CD8-positive, alpha-beta memory T cell (primary cell): ENCODE results near the gene LMNB1. TPM values are rescaled to one million over a fixed set of nuclear protein-coding genes. Genes with fewer than 3 reads are reported as not detected.

ENCODE experiments used
- CTCF ChIA-PET: fragments of 350-600 bp; sonication (Branson Sonifier 250); formaldehyde crosslinking; loops from one replicate; lab custom pipeline; 2021; ENCODE audit warnings: antibody characterized with exemption; lab: Charles Lee
- POLR2A ChIA-PET: fragments of 350-600 bp; sonication (Branson Sonifier 250); formaldehyde crosslinking; loops from one replicate; lab custom pipeline; 2021; ENCODE audit warnings: antibody characterized with exemption; lab: Charles Lee
- DNase-seq, 5 donors: peaks; one replicate each; pipeline versions ENCODE4 v3.0.0 to v3.0.0-alpha.2; 2020 to 2022; ENCODE audit warnings: mixed read lengths in 1 of 5
- H3K27ac ChIP-seq: one replicate; pipeline ENCODE4 v1.7.0; 2013; ENCODE audit warnings: low read depth, mild to moderate bottlenecking, low read length, moderate library complexity
- H3K27me3 ChIP-seq: 2 replicates; pipeline ENCODE4 v1.7.0; 2013; ENCODE audit warnings: low read length, mild to moderate bottlenecking; ENCODE audit not compliant: insufficient read depth, poor library complexity, severe bottlenecking
- H3K36me3 ChIP-seq: 2 replicates; pipeline ENCODE4 v1.7.0; 2013; ENCODE audit warnings: mild to moderate bottlenecking, low read length, moderate library complexity; ENCODE audit not compliant: insufficient read depth
- H3K4me1 ChIP-seq: 2 replicates; pipeline ENCODE4 v1.7.0; 2013; ENCODE audit warnings: mild to moderate bottlenecking, low read length, moderate library complexity; ENCODE audit not compliant: insufficient read depth
- H3K4me3 ChIP-seq: 2 replicates; pipeline ENCODE4 v1.7.0; 2013; ENCODE audit warnings: mild to moderate bottlenecking, low read length
- H3K9me3 ChIP-seq: 2 replicates; pipeline ENCODE4 v1.7.0; 2013; ENCODE audit warnings: mild to moderate bottlenecking, low read length
- H3K27ac Mint-ChIP-seq, 8 donors: one replicate each; pipeline ENCODE4 v1.8.0; 2020 to 2021; ENCODE audit warnings: mixed read lengths in 8 of 8, mild to moderate bottlenecking in 6 of 8, inconsistent platforms in 3 of 8, moderate library complexity in 3 of 8
- H3K27me3 Mint-ChIP-seq, 2 donors: one replicate each; pipeline ENCODE4 v1.8.0; 2020 to 2021; ENCODE audit warnings: mixed read lengths in 2 of 2, mild to moderate bottlenecking in 1 of 2, moderate library complexity in 1 of 2
- H3K36me3 Mint-ChIP-seq, 3 donors: one replicate each; pipeline ENCODE4 v1.8.0; 2020 to 2021; ENCODE audit warnings: mixed read lengths in 3 of 3, inconsistent platforms in 1 of 3, mild to moderate bottlenecking in 1 of 3
- H3K4me1 Mint-ChIP-seq, 3 donors: one replicate each; pipeline ENCODE4 v1.8.0; 2020 to 2021; ENCODE audit warnings: mixed read lengths in 3 of 3, inconsistent platforms in 1 of 3, mild to moderate bottlenecking in 1 of 3
- H3K4me3 Mint-ChIP-seq, 7 donors: one replicate each; pipeline ENCODE4 v1.8.0; 2020 to 2021; ENCODE audit warnings: mixed read lengths in 7 of 7, mild to moderate bottlenecking in 6 of 7, moderate library complexity in 4 of 7, inconsistent platforms in 2 of 7
- H3K9me3 Mint-ChIP-seq, 5 donors: one replicate each; pipeline ENCODE4 v1.8.0; 2020 to 2022; ENCODE audit warnings: mixed read lengths in 5 of 5, mild to moderate bottlenecking in 3 of 5, moderate library complexity in 2 of 5, inconsistent platforms in 1 of 5
- polyA plus RNA-seq: library from polyadenylated mRNA; unstranded; fragments of 300-500 nt; fragmentation: Illumina TruSeq; gene quantifications from one replicate; pipeline ENCODE4 v1.2.3, GENCODE V29; 2021
- total RNA-seq, 2 experiments: library from RNA; stranded (reverse); gene quantifications; one replicate each; pipeline ENCODE4 v1.2.3, GENCODE V29; 2021

Gene LMNB1
- total and polyA plus RNA-seq, 3 experiments from 2014 or later = 7.5 to 178 (median 172) TPM

GRCh38 chr5:126746290-126746689, 30.6 kb upstream of the LMNB1 start:
- Mint-ChIP-seq H3K27ac (no peak overlapping the region), H3K36me3 (no peaks in the 10 kb centered on the region), H3K27me3 (peaks cover 0 to 3% of the 10 kb centered on the region in 2 donors), H3K4me3 (no peak overlapping the region), H3K9me3 (no peaks in the 10 kb centered on the region), H3K4me1 (peaks cover 13 to 23% (median 20%) of the 10 kb centered on the region in 3 donors)
- peaks cover 15% of the 10 kb centered on the region for H3K4me1 ChIP-seq
- no peaks in the 10 kb centered on the region for H3K36me3 ChIP-seq
- ChIA-PET POLR2A (no interaction called here), CTCF (interaction anchor here (2.1 kb wide), 1 partner anchor 31 kb away, joined by 8 read pairs; the partner anchor contains the start of gene LMNB1)
- no peak overlapping the region for H3K27ac ChIP-seq
- no peaks in the 10 kb centered on the region for H3K9me3 ChIP-seq
- no peak for DNase-seq
- no peaks in the 10 kb centered on the region for H3K27me3 ChIP-seq
- H3K4me3 ChIP-seq = no peak overlapping the region

GRCh38 chr5:126752081-126752785, 24.7 kb upstream of the LMNB1 start:
- no peaks in the 10 kb centered on the region for H3K9me3 ChIP-seq
- H3K4me1 Mint-ChIP-seq = peaks cover 13 to 23% (median 20%) of the 10 kb centered on the region in 3 donors
- H3K27me3 ChIP-seq = no peaks in the 10 kb centered on the region
- DNase-seq = no peak
- H3K27ac ChIP-seq = no peak overlapping the region
- no peaks in the 10 kb centered on the region for H3K27me3 Mint-ChIP-seq
- no peaks in the 10 kb centered on the region for H3K36me3 Mint-ChIP-seq
- ChIA-PET POLR2A (no interaction called here), CTCF (interaction anchor here (0.6 to 1.0 kb wide), 2 partner anchors 15 to 23 kb away, joined by 3 to 4 read pairs; no protein-coding TSS in a partner anchor)
- no peak overlapping the region for H3K4me3 ChIP-seq
- no peak overlapping the region for H3K4me3 Mint-ChIP-seq
- H3K36me3 ChIP-seq = no peaks in the 10 kb centered on the region
- no peaks in the 10 kb centered on the region for H3K9me3 Mint-ChIP-seq
- H3K4me1 ChIP-seq = peaks cover 15% of the 10 kb centered on the region
- peak overlapping the region in 1 of 8 donors; percentile 29 for H3K27ac Mint-ChIP-seq

GRCh38 chr5:126753227-126753626, 23.7 kb upstream of the LMNB1 start:
- H3K27me3 Mint-ChIP-seq = no peaks in the 10 kb centered on the region
- POLR2A ChIA-PET = no interaction called here
- Histone ChIP-seq H3K4me3 (no peak overlapping the region), H3K27me3 (no peaks in the 10 kb centered on the region), H3K36me3 (no peaks in the 10 kb centered on the region), H3K9me3 (no peaks in the 10 kb centered on the region), H3K4me1 (peaks cover 12% of the 10 kb centered on the region), H3K27ac (no peak overlapping the region)
- no peaks in the 10 kb centered on the region for H3K36me3 Mint-ChIP-seq
- no peak for DNase-seq
- H3K4me3 Mint-ChIP-seq = no peak overlapping the region
- no peaks in the 10 kb centered on the region for H3K9me3 Mint-ChIP-seq
- no peak overlapping the region for H3K27ac Mint-ChIP-seq
- peaks cover 9 to 23% (median 19%) of the 10 kb centered on the region in 3 donors for H3K4me1 Mint-ChIP-seq
- CTCF ChIA-PET = interaction anchor here (1.0 to 1.4 kb wide), 3 partner anchors 22 to 27 kb away, joined by 3 to 6 read pairs (median 4); no protein-coding TSS in a partner anchor

GRCh38 chr5:126754609-126755008, 22.3 kb upstream of the LMNB1 start:
- Histone ChIP-seq H3K36me3 (no peaks in the 10 kb centered on the region), H3K27ac (no peak overlapping the region), H3K9me3 (no peaks in the 10 kb centered on the region), H3K4me1 (peaks cover 9% of the 10 kb centered on the region), H3K27me3 (no peaks in the 10 kb centered on the region), H3K4me3 (no peak overlapping the region)
- H3K36me3 Mint-ChIP-seq = no peaks in the 10 kb centered on the region
- no peak overlapping the region for H3K27ac Mint-ChIP-seq
- no peaks in the 10 kb centered on the region for H3K9me3 Mint-ChIP-seq
- H3K4me1 Mint-ChIP-seq = peaks cover 10 to 26% (median 23%) of the 10 kb centered on the region in 3 donors
- POLR2A ChIA-PET = no interaction called here
- CTCF ChIA-PET = interaction anchor here (0.8 kb wide), 1 partner anchor 11 kb away, joined by 3 read pairs; no protein-coding TSS in a partner anchor
- no peaks in the 10 kb centered on the region for H3K27me3 Mint-ChIP-seq
- H3K4me3 Mint-ChIP-seq = no peak overlapping the region
- DNase-seq = no peak

GRCh38 chr5:126755593-126755992, 21.3 kb upstream of the LMNB1 start:
- no peaks in the 10 kb centered on the region for H3K9me3 Mint-ChIP-seq
- ChIA-PET CTCF (no interaction called here), POLR2A (no interaction called here)

GRCh38 chr5:126757713-126758357, 19.1 kb upstream of the LMNB1 start:
- H3K36me3 Mint-ChIP-seq = no peaks in the 10 kb centered on the region
- Histone ChIP-seq H3K27ac (no peak overlapping the region), H3K4me1 (peaks cover 9% of the 10 kb centered on the region), H3K4me3 (no peak overlapping the region), H3K9me3 (no peaks in the 10 kb centered on the region), H3K36me3 (no peaks in the 10 kb centered on the region), H3K27me3 (no peaks in the 10 kb centered on the region)
- H3K27ac Mint-ChIP-seq = peak overlapping the region in 7 of 8 donors; percentile 1 to 83 (median 61)
- peaks cover 14 to 36% (median 31%) of the 10 kb centered on the region in 3 donors for H3K4me1 Mint-ChIP-seq
- H3K27me3 Mint-ChIP-seq = no peaks in the 10 kb centered on the region
- no peak for DNase-seq
- peak overlapping the region in 6 of 7 donors; percentile 48 to 87 (median 70) for H3K4me3 Mint-ChIP-seq
- POLR2A ChIA-PET = interaction anchor here (0.6 to 1.8 kb wide), 2 partner anchors 20 to 45 kb away, joined by 3 to 13 read pairs; partner anchors contain the start of gene LMNB1
- no peaks in the 10 kb centered on the region for H3K9me3 Mint-ChIP-seq
- CTCF ChIA-PET = interaction anchor here (1.0 to 2.0 kb wide), 2 partner anchors 19 to 60 kb away, joined by 3 to 9 read pairs; partner anchors contain the start of gene LMNB1

More at GRCh38 chr5:126755593-126755992, 21.3 kb upstream of the LMNB1 start:
- Histone ChIP-seq H3K9me3 (no peaks in the 10 kb centered on the region), H3K36me3 (no peaks in the 10 kb centered on the region), H3K4me1 (peaks cover 9% of the 10 kb centered on the region), H3K27ac (no peak overlapping the region), H3K4me3 (no peak overlapping the region), H3K27me3 (no peaks in the 10 kb centered on the region)
- Mint-ChIP-seq H3K4me3 (no peak overlapping the region), H3K27ac (no peak overlapping the region), H3K27me3 (no peaks in the 10 kb centered on the region), H3K36me3 (no peaks in the 10 kb centered on the region), H3K4me1 (peaks cover 10 to 25% (median 24%) of the 10 kb centered on the region in 3 donors)
- no peak for DNase-seq

GRCh38 chr5:126763371-126763770, 13.6 kb upstream of the LMNB1 start:
- Mint-ChIP-seq H3K4me3 (peak overlapping the region in 5 of 7 donors; percentile 25 to 72 (median 51)), H3K27ac (peak overlapping the region in 1 of 8 donors; percentile 43), H3K4me1 (peaks cover 9 to 27% (median 21%) of the 10 kb centered on the region in 3 donors), H3K27me3 (peaks cover 0 to 1% of the 10 kb centered on the region in 2 donors), H3K9me3 (no peaks in the 10 kb centered on the region), H3K36me3 (no peaks in the 10 kb centered on the region)
- no peaks in the 10 kb centered on the region for H3K36me3 ChIP-seq
- H3K27ac ChIP-seq = no peak overlapping the region
- DNase-seq = no peak
- H3K9me3 ChIP-seq = no peaks in the 10 kb centered on the region
- no peak overlapping the region for H3K4me3 ChIP-seq
- CTCF ChIA-PET = no interaction called here
- H3K27me3 ChIP-seq = no peaks in the 10 kb centered on the region
- H3K4me1 ChIP-seq = peaks cover 5% of the 10 kb centered on the region
- POLR2A ChIA-PET = interaction anchor here (1.9 kb wide), 1 partner anchor 14 kb away, joined by 5 read pairs; the partner anchor contains the start of gene LMNB1
